Mammary epithelial cell (primary cell): ENCODE data around the gene CNTN4.

Source experiments
- EZH2 ChIP-seq: IDR thresholded peaks from 2 replicates; pipeline ENCODE4 v1.6.1; 2012; ENCODE audit warnings: low read length, inconsistent platforms, borderline replicate concordance
- TF ChIP-seq, protein P1 (sequence below), 2 donors: IDR thresholded peaks in 1 of 2; conservative IDR thresholded peaks in 1 of 2; 2 replicates each; pipeline ENCODE4 v1.5.1; 2011 to 2012; ENCODE audit warnings: inconsistent platforms in 2 of 2, low read length in 2 of 2, mild to moderate bottlenecking in 2 of 2, control low read depth in 1 of 2, low read depth in 1 of 2; ENCODE audit not compliant: insufficient read depth in 1 of 2; ENCODE audit errors: extremely low read depth in 1 of 2

GRCh38 chr3:2661078-2661477 is 562.4 kb downstream of the CNTN4 start:
- TF ChIP-seq, protein P1, sequence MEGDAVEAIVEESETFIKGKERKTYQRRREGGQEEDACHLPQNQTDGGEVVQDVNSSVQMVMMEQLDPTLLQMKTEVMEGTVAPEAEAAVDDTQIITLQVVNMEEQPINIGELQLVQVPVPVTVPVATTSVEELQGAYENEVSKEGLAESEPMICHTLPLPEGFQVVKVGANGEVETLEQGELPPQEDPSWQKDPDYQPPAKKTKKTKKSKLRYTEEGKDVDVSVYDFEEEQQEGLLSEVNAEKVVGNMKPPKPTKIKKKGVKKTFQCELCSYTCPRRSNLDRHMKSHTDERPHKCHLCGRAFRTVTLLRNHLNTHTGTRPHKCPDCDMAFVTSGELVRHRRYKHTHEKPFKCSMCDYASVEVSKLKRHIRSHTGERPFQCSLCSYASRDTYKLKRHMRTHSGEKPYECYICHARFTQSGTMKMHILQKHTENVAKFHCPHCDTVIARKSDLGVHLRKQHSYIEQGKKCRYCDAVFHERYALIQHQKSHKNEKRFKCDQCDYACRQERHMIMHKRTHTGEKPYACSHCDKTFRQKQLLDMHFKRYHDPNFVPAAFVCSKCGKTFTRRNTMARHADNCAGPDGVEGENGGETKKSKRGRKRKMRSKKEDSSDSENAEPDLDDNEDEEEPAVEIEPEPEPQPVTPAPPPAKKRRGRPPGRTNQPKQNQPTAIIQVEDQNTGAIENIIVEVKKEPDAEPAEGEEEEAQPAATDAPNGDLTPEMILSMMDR (conservative IDR thresholded peaks at IDR 0.05 in 1 of 2, IDR thresholded peaks at IDR 0.05 in 1 of 2; ENCODE audit: extremely low read depth in 1 of 2, insufficient read depth in 1 of 2, low read depth in 1 of 2, low read length in 2 of 2), result no peak
- no peak for TF ChIP-seq EZH2
